Stimulated activated CD4-positive, alpha-beta T cell treated with anti-CD3 and anti-CD28 coated beads, Interleukin-2, amount 100 ng/mL, for 24 hours (primary cell): Measurements from ENCODE around the gene IKBKE.

Experiments used
- DNase-seq, 2 donors: peaks; one replicate each; pipeline ENCODE4 v3.0.0-alpha.2; 2020

The IKBKE gene

DNA sequence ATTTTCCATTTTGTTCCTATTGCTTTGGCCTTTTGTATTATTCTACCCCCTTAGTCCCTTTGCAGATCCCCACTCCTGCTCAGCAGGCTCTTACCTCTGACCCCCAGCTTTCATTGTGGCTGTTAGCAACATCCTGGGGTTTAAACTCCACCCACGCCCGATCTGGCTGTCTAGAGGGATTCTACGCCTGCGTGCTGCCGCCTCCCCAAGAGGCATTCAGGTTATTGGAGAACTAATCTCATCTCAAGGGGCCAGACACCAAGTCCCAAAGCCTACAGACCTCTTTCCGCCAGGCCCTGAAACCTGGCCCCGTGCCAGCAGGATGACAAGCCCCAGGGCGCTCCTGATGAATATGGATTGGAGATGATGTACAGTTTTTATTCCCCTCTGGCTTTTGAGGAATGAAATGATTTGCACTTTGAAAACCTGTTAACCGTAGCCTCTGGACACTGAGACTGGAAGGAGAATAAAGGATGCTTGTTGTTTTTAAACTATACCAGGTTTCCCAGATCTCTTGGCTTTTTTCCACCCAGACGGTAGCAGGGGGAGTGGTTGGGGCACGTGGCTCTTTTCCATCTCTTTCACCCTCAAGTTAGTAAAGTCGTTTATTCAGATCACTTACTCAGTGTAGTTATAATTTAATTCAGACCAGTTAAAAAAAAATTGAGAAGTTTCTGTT lies 14.5 kb upstream of the IKBKE start:
- DNase-seq: no peak

DNA sequence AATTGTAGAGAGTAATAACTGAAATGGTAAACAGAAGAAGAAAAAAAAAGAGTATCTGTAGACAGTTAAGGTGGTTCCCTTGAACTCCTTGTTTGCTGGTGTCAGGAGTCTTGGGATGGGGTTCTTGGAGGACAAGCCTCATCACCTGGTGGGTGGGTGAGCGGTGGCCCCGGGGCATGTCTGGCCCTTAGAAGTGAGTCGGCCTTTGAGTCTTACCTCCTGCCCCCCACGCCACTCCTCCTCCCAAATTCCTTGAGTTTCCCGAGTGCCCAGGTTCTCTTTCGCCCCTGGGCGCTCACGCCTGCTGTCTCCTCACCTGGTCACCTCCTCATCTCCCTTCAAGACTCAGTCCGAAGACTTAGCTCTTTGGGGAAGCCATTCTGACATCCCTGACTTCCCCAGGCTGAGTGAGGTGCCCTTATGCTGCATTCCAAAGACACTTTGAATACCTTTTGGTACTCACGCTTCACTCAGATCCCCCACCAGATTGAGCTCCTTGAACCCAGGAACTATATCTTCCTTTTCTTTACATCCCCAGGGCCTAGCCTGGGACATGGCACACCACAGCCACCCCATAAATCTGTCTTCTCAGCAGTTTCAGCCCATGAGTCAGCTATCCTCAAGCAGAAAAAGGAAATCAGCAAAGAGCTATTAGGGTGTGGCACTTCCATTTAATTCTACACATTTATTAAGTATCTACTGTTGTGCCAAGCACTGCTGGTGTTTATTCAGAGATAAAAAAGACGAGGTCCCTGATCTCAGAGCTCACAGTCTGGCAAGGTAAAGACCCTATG lies 13.5 kb upstream of the IKBKE start:
- no peak for DNase-seq

DNA sequence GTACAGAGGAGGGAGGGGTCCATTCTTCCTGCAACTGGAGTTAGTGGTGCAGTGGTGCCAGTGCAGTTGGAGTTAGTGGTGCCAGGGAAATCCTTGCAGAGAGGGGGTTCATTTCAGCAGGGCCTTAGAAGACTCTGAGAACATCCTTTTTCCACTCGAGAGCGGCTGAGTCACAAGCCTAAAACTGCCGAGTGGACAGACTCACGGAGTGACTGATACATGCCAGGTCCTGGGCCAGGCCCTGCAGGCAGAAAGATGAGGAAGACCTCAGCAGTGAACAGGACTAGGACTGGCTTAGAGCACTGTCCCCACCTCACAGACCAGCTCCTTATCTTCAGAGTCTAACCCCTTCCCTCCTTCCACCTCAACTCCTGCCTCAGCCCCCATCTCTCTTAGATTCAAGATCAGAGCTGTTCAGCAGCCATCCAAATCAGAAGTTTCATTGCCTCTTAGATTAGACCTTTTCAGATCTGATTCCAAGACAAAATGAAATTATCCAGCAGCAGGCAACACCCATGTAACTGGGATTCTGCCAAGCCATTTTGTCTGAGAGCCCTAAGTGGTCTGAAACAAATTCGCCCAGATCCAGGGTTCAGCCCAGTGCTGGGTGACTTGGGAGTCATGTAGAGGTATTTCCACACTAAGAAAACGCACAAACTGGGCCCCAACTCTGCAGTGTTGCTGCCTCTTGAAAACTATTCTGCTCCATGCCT lies 12.7 kb upstream of the IKBKE start:
- DNase-seq: peak in 1 of 2 donors; percentile 25

DNA sequence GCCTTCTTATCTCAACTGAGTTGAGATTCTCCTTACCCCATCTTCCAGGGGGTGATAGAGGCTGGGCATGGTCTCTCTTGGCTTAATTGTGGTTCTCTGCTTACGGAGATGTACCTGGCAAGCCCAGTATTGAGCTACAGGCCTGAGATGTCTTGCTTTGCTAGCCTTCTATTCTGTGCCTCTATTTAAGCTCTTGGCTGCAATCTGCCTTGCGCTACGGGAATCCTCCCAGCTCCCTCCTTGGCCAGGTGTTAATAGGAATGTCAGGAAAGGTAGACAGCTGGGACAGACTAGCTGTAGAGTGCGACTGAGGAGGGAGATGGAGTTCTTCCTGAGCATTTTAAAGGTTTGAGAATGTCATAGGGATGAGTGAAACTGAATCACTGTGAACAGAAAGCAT lies 10.6 kb upstream of the IKBKE start:
- DNase-seq: no peak

DNA sequence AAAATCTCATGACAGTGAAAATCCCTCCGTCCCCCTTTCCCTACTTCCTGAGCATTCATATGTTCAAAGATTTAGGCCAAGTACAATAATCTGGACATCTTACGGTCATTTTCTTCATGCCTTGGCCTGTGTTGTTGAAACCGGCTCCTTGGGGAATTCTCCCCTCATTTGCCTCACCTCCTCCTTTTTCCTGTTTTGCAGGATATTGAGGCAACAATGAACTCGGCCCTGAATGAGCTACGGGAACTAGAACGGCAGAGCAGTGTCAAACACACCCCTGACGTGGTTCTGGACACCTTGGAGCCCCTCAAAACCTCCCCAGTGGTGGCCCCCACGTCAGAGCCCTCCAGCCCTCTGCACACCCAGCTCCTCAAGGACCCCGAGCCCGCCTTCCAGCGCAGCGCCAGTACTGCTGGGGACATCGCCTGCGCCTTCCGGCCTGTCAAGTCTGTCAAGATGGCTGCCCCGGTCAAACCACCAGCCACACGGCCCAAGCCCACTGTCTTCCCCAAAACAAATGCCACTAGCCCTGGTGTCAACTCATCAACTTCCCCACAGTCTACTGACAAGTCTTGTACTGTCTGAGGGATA lies 9.3 kb upstream of the IKBKE start:
- no peak for DNase-seq

DNA sequence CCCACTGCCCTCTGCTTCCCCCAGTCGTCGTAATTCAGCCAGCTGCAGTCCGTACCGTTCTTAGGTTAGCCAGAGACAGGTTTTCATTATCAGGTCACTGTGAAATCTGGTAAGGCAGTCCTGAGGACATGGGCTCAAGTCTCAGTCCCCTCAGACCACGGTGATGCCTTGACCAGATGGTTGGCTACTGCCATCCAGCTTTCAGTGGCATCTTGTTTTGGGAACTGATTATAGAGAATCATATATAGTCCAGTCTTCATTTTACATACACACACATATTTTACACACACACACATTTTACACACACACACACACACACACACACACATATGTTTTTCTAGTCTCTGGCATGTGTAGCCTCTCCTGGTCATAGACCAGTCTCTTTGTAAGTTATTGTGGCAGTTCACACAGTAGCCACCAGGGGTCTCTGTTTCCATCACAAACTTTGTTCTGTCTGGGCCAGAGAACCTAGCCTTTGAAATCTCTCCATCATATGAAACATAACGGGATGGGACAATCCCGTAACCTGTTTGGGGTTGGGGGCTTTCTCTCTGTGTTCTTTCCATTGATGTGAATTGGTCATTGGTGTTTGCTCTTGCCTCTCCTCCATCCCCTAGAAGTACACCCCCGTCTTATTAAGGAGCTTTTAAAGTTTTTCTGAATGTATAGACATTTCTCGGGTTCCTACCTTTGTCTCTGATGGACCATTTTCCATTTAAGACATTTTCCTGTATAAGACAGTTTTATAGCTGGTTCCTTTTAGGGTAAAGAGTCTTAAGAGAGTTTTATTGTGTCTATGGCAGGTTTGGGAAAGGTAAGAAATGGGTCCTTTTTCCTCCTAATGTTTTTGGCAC lies 8.4 kb upstream of the IKBKE start:
- peak; percentile 77 to 84 for DNase-seq

DNA sequence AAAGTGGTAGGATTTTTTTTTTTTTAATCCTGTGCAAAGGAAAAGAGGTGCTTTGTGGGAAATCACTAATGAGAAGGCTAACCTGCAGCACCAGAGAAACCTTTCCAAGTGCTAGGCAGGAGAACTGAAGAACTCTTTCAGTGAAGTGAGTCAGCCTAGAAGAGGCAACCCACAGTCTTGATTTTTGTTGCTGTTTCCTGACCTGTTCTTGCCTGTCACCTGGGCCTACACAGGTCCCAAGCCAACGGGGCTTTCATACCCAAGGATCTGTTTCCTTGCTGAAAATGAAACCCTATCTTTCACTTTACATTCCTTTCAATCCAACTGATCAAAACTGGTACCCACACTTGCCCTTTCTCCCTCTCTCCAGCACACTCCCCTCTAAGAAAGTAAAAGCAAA lies 7.1 kb upstream of the IKBKE start:
- DNase-seq: peak in 1 of 2 donors; percentile 33

DNA sequence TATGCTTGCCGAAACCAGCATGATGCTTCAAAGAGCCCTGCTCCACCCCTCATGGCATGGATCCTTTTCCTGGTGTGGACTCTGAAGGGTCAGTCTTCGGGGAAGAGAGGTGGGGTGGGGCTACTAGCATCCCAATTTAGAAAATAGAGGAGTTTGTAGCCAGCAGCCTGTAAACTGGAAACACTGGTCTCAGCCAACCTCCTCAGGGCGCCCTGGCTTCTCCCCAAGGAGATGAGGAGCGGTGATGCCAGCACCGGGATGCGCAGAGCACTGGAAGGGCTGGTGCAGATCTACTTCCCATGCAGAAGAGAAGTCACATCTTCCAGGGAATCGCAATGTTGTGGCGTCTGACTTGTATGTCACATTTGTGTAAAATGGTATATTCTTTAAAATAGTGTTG lies 6.4 kb upstream of the IKBKE start:
- no peak for DNase-seq

DNA sequence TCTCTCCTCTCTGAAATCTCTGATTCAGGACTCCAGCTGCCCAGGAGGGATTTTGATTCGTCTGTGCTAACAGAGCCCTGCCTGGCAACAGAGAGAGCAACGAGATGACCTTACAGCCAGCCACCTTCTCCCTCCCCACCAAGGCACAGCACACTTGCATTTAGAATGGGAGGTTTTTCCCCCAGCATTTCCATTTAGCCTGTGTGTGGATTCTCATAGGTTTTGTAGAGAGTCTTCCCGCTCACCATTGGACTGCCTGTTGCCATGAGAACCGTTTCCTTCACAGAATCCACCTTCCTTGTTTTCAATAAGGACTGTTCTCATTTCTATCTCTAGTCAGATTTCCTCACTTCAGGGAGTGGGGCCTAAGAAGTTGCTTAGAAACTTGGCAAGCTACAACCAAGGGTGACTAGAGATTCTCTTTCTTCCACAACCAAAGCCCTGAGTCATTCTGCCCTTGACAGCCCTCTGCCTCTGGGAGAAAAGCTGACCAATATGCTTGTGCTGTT lies 5.8 kb upstream of the IKBKE start:
- DNase-seq: no peak

DNA sequence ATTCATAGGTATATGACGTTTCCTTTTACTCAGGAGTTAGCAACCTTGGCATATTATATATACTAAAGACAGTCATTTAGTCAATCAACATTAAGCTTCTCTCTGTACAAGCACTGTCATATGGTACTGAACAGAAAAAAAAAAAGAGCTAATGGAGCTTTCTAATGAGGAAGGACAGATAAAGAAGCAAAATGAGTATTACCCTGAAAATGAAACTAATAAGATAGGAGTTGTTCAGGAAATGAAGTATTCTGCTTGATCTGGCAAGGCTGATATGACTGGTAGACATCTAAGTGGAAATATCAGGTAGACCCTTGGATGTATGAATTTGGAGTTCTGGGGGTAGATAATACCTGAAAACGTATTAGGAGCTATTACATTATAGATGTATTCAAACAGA lies 4.3 kb upstream of the IKBKE start:
- no peak for DNase-seq

DNA sequence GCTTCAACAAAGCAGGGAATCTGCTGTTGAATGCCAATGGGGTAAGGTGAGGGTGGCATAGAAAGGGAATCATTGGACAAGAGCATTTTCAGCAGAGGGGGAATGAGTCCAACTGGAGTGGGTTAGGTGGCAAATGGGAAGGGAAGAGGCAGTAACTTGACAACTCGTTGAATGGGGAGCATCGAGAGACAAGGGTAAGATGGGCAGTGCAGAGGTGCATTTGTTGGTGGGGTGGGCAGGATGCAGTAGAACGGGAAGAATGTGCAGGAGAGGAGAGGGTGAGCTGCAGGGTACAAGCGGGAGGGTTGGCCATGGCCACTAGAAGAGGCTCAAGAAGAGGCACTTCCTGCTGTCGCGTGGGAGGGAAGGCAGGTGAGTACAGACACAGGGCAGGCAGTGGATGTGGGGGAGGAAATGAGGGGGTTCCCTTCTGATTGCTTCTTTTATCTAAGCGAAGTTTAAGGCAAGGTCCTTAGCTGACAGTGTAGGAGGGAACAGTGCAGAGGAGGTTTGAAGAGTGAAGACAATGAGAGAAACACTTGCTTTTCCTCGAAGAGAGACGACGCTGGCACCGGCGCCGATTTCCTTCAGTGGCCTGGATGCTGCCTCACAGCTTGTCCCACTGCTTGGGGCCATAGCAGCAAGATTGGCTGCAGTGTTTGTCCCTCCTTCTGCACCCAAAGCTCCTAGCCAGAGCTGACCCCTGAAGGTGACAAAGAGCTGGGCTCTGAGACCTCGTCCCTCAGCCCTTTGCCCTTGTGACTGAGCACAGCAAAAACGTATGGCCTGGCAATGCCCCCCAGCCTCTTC lies 3.2 kb upstream of the IKBKE start:
- peak in 1 of 2 donors; percentile 28 for DNase-seq

DNA sequence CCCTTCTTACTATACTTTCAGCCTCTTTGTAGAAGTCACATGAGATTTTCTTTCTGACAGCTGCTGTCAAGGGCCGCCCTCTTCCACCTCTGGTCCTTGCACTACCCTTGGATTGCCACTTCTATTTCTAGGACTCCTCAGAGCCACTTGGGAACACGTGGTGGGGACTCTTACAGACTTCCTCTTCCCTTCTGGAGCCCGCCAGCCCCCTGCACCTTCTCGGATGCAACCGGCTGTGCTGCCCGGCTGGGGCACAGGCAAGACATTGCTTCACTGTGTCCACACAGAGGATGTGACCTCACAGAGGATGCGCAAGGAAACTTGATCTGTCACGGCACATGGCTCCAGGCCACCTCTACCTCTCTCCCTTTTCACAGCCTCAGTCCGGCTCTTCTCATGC lies 2.4 kb upstream of the IKBKE start:
- DNase-seq: peak in 1 of 2 donors; percentile 15

DNA sequence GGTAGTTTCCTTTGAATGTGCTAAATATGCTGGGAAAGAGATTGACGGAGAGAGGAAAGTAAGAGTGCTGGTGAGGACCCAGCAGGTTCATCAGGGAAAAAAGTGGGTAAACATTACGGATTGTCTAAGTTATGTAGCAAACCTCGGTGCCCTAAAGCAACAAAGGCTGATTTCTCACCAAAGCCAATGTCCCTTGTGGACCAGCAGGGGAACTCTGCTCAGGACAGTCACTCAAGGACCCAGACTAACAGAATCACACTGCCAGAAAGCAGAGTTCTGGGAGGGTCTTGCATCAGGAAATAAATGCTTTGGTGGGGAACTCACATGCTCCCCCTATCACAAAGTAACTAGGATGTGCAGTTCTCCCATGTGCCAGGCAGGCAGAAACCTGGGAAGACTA lies 1.7 kb upstream of the IKBKE start:
- DNase-seq: no peak

DNA sequence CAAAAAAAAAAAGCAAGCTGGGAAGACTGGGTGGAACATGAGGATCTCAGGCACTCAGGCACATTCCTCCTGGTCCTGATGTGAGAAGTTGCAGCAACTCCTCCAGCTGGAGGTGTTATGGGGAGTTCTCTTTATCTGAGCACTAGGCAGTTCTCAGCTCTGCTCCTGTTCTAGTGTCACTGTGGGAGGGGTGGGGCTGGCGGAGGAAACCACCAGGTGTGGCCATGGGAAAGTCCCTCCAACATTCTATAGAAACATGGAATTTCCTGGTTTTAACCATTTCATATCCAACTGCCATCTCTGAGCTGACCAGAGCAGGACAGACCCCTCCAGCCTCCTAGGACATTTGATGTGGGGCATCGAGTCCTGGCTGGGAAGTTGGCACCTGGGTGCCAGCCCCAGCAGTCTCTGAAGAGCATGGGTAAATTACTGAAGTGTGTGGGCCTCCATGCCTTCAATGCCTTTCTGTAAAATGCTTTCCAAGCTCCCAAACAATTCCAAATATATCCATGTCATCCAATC lies 804 bp upstream of the IKBKE start:
- DNase-seq: peak; percentile 45 to 53

DNA sequence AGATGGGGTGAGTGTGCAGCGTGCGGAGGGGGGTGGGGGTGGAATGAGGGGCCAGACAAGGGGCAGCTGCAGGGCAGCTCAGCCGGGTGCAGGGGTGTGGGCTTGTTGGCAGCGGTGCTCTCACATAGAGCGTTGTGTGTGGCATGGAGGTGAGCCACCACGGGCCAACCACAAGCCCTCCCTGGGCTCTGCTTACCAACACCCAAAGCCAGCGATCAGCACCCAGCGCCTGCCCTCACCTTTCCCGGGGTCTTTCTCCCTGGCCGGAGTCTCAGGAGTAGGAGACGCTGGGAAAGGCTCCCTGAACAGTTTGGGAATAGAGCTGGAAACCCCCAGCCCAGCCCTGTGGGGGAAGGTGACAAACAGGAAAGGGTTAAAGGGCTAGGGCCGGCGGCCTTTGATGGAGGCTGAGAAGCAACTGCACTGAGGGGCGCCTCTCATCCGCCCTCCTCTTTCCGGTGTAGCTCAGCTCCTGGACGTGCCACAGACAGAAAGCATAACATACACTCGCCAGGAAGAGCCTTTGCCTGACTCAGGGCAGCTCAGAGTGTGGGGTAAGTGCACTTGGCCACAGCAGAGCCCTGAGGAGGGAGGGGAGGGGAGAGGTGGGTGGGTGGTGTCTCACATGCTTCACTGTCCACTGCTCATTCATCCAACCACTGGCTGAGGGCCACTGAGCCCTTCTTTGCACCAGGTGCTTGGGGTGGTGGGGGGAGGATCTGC lies 577 bp downstream of the IKBKE start:
- DNase-seq: peak; percentile 43 to 57

DNA sequence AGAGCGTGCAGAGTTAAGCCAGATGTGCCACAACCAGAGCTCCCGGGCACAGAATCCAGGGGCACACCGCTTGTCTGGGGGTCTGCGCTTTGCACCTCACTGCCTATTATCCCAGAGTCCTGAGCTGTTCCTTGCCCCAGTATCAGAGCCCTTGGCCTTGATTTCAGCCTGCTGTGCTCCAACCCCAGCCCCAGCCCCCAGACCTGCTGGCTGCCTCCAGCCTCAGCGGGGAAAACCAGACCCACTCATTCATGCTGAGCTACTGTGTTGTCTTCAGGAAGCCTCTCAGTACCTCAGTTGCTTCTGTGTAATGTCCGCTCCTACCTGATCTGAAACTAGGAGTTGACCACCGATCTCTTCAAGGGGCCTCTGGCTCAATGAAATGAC lies 1.1 kb downstream of the IKBKE start:
- DNase-seq: peak in 1 of 2 donors; percentile 27

DNA sequence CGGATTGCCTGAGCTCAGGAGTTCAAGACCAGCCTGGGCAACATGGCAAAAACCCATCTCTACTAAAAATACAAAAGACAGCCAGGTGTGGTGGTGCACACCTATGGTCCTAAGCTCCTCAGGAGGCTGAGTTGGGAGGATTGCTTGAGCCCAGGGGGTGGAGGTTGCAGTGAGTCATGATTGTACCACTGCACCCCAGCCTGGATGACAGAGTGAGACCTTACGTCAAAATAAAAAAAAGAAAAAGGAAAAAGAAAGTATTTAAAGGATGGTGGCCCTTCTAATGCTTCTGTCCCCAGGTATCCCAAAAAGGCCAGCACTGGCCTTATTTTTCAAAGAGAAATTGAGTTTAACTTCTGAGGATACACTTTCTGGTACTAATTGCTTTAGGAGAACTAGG lies 1.7 kb downstream of the IKBKE start:
- DNase-seq: peak in 1 of 2 donors; percentile 25

DNA sequence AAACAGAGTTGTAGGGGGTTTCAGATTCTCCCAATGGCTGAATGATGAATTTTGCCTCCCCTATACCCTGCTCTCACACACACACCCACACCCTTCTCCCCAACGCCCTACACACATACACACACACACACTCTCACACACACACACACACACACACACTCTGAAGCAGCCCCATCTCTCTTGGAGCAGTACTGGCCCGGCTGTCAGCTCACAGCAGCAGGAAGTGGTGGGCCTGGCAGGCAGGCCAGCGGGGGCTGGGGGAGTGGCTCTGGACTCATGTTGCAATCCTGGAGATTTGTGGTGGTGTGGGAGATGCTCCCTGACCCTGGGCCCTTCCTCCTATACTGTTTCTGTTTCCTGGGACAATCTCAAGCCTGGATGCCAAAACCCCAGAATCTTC lies 2.2 kb downstream of the IKBKE start:
- DNase-seq: peak; percentile 34 to 44

DNA sequence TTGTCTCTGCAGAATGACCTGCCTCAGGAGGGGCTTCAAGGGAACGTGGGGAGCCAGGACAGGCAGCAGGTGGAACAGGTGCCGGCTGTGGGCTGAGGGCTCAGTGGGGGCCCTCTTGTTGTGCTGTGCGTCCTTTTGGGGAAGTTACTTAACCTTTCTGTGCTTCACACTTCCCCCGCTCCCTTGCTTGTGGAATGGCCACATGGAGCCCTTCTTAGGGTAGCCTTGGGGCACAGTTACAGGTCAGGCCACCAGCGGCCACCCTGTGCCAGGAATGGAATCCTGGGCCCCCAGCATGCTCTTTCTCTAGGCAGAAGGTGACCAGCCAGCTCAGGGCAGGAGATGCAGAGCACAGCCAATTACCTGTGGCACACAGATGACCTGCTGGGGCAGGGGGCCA lies 2.6 kb downstream of the IKBKE start:
- no peak for DNase-seq

DNA sequence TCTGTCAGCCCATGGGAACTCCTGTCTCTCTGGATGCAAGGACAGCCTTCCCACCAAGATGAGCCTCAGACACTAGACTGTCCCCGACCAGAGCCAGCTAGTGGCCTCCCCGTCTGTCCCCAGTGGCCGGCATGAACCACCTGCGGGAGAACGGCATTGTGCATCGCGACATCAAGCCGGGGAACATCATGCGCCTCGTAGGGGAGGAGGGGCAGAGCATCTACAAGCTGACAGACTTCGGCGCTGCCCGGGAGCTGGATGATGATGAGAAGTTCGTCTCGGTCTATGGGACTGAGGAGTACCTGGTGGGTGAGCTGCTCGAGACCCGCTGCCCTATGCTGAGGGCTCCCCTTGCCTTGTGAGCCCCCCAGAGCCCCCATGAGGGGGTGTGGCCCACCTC lies 5.8 kb downstream of the IKBKE start:
- DNase-seq: no peak

DNA sequence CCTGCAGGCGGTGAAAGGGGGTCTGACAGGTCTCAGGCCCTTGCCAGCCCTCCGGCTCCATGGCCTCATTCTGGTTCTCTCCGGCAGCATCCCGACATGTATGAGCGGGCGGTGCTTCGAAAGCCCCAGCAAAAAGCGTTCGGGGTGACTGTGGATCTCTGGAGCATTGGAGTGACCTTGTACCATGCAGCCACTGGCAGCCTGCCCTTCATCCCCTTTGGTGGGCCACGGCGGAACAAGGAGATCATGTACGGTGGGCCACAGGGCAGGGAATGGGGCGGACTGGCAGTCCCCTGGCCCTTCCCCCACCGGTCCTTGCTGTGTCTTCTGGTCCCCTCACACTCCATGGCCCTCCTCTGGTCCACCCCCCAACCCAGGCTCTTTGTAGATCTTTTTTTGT lies 6.3 kb downstream of the IKBKE start:
- DNase-seq: no peak
